H1 (cell line): ENCODE data around the gene FRMD3. TPM values are rescaled to one million over a fixed set of nuclear protein-coding genes. Genes with fewer than 3 reads are reported as not detected.

ENCODE experiments used
- CTCF ChIA-PET: fragments of 300-600 bp; sonication (Branson Sonifier 250); formaldehyde crosslinking; loops from one replicate; lab custom pipeline; 2021; ENCODE audit not compliant: partially characterized antibody; lab: Charles Lee
- POLR2A ChIA-PET: fragments of 300-600 bp; sonication (Branson Sonifier 250); formaldehyde crosslinking; loops from one replicate; lab custom pipeline; 2021; ENCODE audit warnings: inconsistent platforms; ENCODE audit not compliant: partially characterized antibody; lab: Charles Lee
- DNase-seq, 2 experiments: peaks; one replicate each; pipeline versions ENCODE4 v3.0.0 to v3.0.0-alpha.2; 2010 to 2022; ENCODE audit warnings: low spot score in 2 of 2, low read depth in 1 of 2, mixed read lengths in 1 of 2
- FAIRE-seq: peaks from 2 replicates; lab custom pipeline; 2011; peaks lifted over from hg19 to GRCh38; lab: Jason Lieb, UNC
- H2AFZ ChIP-seq: 2 replicates; pipeline ENCODE4 v1.8.1; 2012; ENCODE audit warnings: low read length, inconsistent platforms
- H2AK5ac ChIP-seq: 2 replicates; pipeline ENCODE4 v1.6.1; 2013; ENCODE audit warnings: low read depth, low read length
- H2BK120ac ChIP-seq: replicated peaks from 2 replicates; pipeline ENCODE3; 2013; ENCODE audit warnings: low read depth, low read length, inconsistent platforms
- H2BK12ac ChIP-seq: 2 replicates; pipeline ENCODE4 v1.6.1; 2013; ENCODE audit warnings: low read depth, low read length
- H2BK15ac ChIP-seq: 2 replicates; pipeline ENCODE4 v1.6.1; 2013; ENCODE audit warnings: low read length
- H2BK20ac ChIP-seq: 2 replicates; pipeline ENCODE4 v1.6.1; 2013; ENCODE audit warnings: low read length
- H2BK5ac ChIP-seq: 2 replicates; pipeline ENCODE4 v1.6.1; 2013; ENCODE audit warnings: low read depth, low read length
- H3K14ac ChIP-seq: 2 replicates; pipeline ENCODE4 v1.6.1; 2013; ENCODE audit warnings: inconsistent platforms; ENCODE audit not compliant: insufficient read length
- H3K18ac ChIP-seq: 2 replicates; pipeline ENCODE4 v1.6.1; 2013; ENCODE audit warnings: low read length; ENCODE audit errors: extremely low read depth
- H3K23ac ChIP-seq: 2 replicates; pipeline ENCODE4 v1.6.1; 2013; ENCODE audit warnings: inconsistent platforms; ENCODE audit not compliant: insufficient read length
- H3K23me2 ChIP-seq: 2 replicates; pipeline ENCODE4 v1.6.1; 2013; ENCODE audit warnings: low read depth, low read length
- H3K27ac ChIP-seq: 2 replicates; pipeline ENCODE4 v1.6.1; 2011; ENCODE audit warnings: low read depth, low read length, inconsistent platforms
- H3K27me3 ChIP-seq, 4 experiments: replicated peaks in 1 of 4; 1 replicate in 1 of 4; 2 replicates in 3 of 4; pipeline versions ENCODE4 v1.6.1 to v1.8.1; 2011 to 2013; ENCODE audit warnings: low read length in 3 of 4, mild to moderate bottlenecking in 3 of 4, inconsistent platforms in 2 of 4, mixed read lengths in 2 of 4, moderate library complexity in 1 of 4; ENCODE audit not compliant: control insufficient read depth in 3 of 4, insufficient read depth in 3 of 4; ENCODE audit errors: extremely low read depth in 1 of 4
- H3K36me3 ChIP-seq, 4 experiments: 2 replicates each; pipeline versions ENCODE4 v1.6.1 to v1.8.1; 2011 to 2013; ENCODE audit warnings: mild to moderate bottlenecking in 4 of 4, low read length in 3 of 4, moderate library complexity in 2 of 4, control low read depth in 1 of 4, inconsistent platforms in 1 of 4; ENCODE audit not compliant: insufficient read depth in 4 of 4, control insufficient read depth in 2 of 4
- H3K4ac ChIP-seq: replicated peaks from 2 replicates; pipeline ENCODE3; 2013; ENCODE audit warnings: low read length, low read depth, mixed read lengths, inconsistent platforms; ENCODE audit not compliant: insufficient read length
- H3K4me1 ChIP-seq, 4 experiments: replicated peaks in 1 of 4; 1 replicate in 1 of 4; 2 replicates in 3 of 4; pipeline versions ENCODE4 v1.6.1 to v1.8.1; 2011 to 2013; ENCODE audit warnings: low read length in 3 of 4, inconsistent platforms in 2 of 4, mixed read lengths in 1 of 4; ENCODE audit not compliant: insufficient read depth in 4 of 4, control insufficient read depth in 3 of 4
- H3K4me2 ChIP-seq, 2 experiments: 2 replicates each; pipeline versions ENCODE4 v1.6.1 to v1.8.1; 2011 to 2013; ENCODE audit warnings: low read depth in 2 of 2, low read length in 2 of 2, control low read depth in 1 of 2, inconsistent platforms in 1 of 2, mild to moderate bottlenecking in 1 of 2; ENCODE audit not compliant: insufficient read depth in 1 of 2
- H3K4me3 ChIP-seq, 4 experiments: fragments of 200-600, 300-600 bp in 1 of 4; sonication (generic), shearing (Covaris generic), sonication (Bioruptor Twin) in 1 of 4; 2 replicates each; pipeline versions ENCODE4 v1.5.1 to v1.8.1; 2011 to 2016; ENCODE audit warnings: low read length in 4 of 4, low read depth in 3 of 4, control low read depth in 2 of 4, inconsistent platforms in 2 of 4, mild to moderate bottlenecking in 2 of 4, mixed read lengths in 1 of 4, moderate library complexity in 1 of 4; ENCODE audit not compliant: insufficient read depth in 2 of 4; ENCODE audit errors: extremely low read depth in 1 of 4
- H3K56ac ChIP-seq: replicated peaks from 2 replicates; pipeline ENCODE3; 2013; ENCODE audit warnings: low read depth, mild to moderate bottlenecking, mixed read lengths, low read length, inconsistent platforms; ENCODE audit not compliant: insufficient read length
- H3K79me1 ChIP-seq: 2 replicates; pipeline ENCODE4 v1.6.1; 2013; ENCODE audit warnings: low read depth, low read length, control low read depth
- H3K79me2 ChIP-seq, 2 experiments: 2 replicates each; pipeline versions ENCODE4 v1.6.1 to v1.8.1; 2012 to 2013; ENCODE audit warnings: low read length in 2 of 2, mild to moderate bottlenecking in 2 of 2, inconsistent platforms in 1 of 2; ENCODE audit not compliant: insufficient read depth in 2 of 2, control insufficient read depth in 1 of 2
- H3K9ac ChIP-seq, 4 experiments: replicated peaks in 1 of 4; 1 replicate in 1 of 4; 2 replicates in 3 of 4; pipeline versions ENCODE4 v1.6.1 to v1.8.1; 2011 to 2013; ENCODE audit warnings: low read depth in 3 of 4, low read length in 3 of 4, control low read depth in 2 of 4, mild to moderate bottlenecking in 2 of 4, moderate library complexity in 2 of 4, inconsistent platforms in 1 of 4; ENCODE audit errors: extremely low read depth in 1 of 4
- H3K9me3 ChIP-seq, 2 experiments: 2 replicates each; pipeline versions ENCODE4 v1.6.1 to v1.8.1; 2012 to 2013; ENCODE audit warnings: mild to moderate bottlenecking in 2 of 2, moderate library complexity in 2 of 2, control low read depth in 1 of 2, inconsistent platforms in 1 of 2, low read depth in 1 of 2, low read length in 1 of 2, mixed read lengths in 1 of 2; ENCODE audit not compliant: insufficient read depth in 2 of 2
- H4K20me1 ChIP-seq, 2 experiments: replicated peaks in 1 of 2; 2 replicates each; pipeline versions ENCODE3 to v1.8.1; 2011 to 2013; ENCODE audit warnings: inconsistent platforms in 2 of 2, low read length in 2 of 2, mild to moderate bottlenecking in 1 of 2; ENCODE audit not compliant: insufficient read depth in 2 of 2, control insufficient read depth in 1 of 2
- H4K5ac ChIP-seq: 2 replicates; pipeline ENCODE4 v1.6.1; 2013; ENCODE audit warnings: low read length, low read depth, mixed read lengths, inconsistent platforms; ENCODE audit not compliant: insufficient read length
- H4K8ac ChIP-seq: 2 replicates; pipeline ENCODE4 v1.8.0; 2013; ENCODE audit warnings: mild to moderate bottlenecking, moderate library complexity, low read length, inconsistent platforms; ENCODE audit not compliant: insufficient read depth; ENCODE audit errors: extremely low read depth
- H4K91ac ChIP-seq: replicated peaks from 2 replicates; pipeline ENCODE3; 2013; ENCODE audit warnings: low read length, mixed read lengths, inconsistent platforms; ENCODE audit not compliant: insufficient read length
- ASH2L ChIP-seq: fragments of 200-600, 300-600 bp; sonication (generic); IDR thresholded peaks from one replicate; pipeline ENCODE4 v1.7.1; 2017; ENCODE audit warnings: low read length
- BACH1 ChIP-seq: IDR thresholded peaks from 2 replicates; pipeline ENCODE4 v1.6.1; 2012; ENCODE audit warnings: low read length, improper control_type of control experiment
- BCL11A ChIP-seq, 2 experiments: IDR thresholded peaks; one replicate each; pipeline ENCODE4 v1.6.1; 2011; ENCODE audit warnings: low read depth in 2 of 2, low read length in 2 of 2, mild to moderate bottlenecking in 2 of 2
- CEBPB ChIP-seq: IDR thresholded peaks from 2 replicates; pipeline ENCODE4 v1.6.1; 2012; ENCODE audit warnings: low read depth, low read length
- CHD1 ChIP-seq: IDR thresholded peaks from 2 replicates; pipeline ENCODE4 v1.6.1; 2012; ENCODE audit warnings: low read depth, low read length, improper control_type of control experiment
- CHD2 ChIP-seq: IDR thresholded peaks from 2 replicates; pipeline ENCODE4 v1.6.1; 2012; ENCODE audit warnings: low read length, improper control_type of control experiment
- CREB1 ChIP-seq: IDR thresholded peaks from 2 replicates; pipeline ENCODE4 v1.6.1; 2012; ENCODE audit warnings: inconsistent platforms
- EP300 ChIP-seq, 2 experiments: IDR thresholded peaks; 1 replicate in 1 of 2; 2 replicates in 1 of 2; pipeline ENCODE4 v1.6.1; 2011 to 2012; ENCODE audit warnings: low read depth in 2 of 2, low read length in 2 of 2, mild to moderate bottlenecking in 2 of 2, borderline replicate concordance in 1 of 2, inconsistent platforms in 1 of 2, moderate library complexity in 1 of 2
- HDAC2 ChIP-seq, 2 experiments: fragments of 300-600 bp in 1 of 2; sonication (generic) in 1 of 2; IDR thresholded peaks; 2 replicates each; pipeline ENCODE4 v1.6.1; 2011 to 2012; ENCODE audit warnings: low read depth in 2 of 2, low read length in 2 of 2, mild to moderate bottlenecking in 2 of 2, moderate library complexity in 2 of 2, borderline replicate concordance in 1 of 2, inconsistent platforms in 1 of 2
- JUND ChIP-seq: IDR thresholded peaks from 2 replicates; pipeline ENCODE4 v1.6.1; 2011; ENCODE audit warnings: mild to moderate bottlenecking, improper control_type of control experiment, low read length
- PHF8 ChIP-seq: fragments of 200-600 bp; sonication (generic); conservative IDR thresholded peaks from 2 replicates; pipeline ENCODE4 v1.7.1; 2012; ENCODE audit warnings: low read depth, mild to moderate bottlenecking, inconsistent platforms, low read length, moderate library complexity
- POLR2AphosphoS5 ChIP-seq: IDR thresholded peaks from 2 replicates; pipeline ENCODE4 v1.6.1; 2011; ENCODE audit warnings: low read depth, low read length
- RNF2 ChIP-seq: fragments of 200-900, 300-1000 bp; sonication (generic); IDR thresholded peaks from 2 replicates; pipeline ENCODE4 v1.7.1; 2016; ENCODE audit warnings: borderline replicate concordance, low read depth, mild to moderate bottlenecking, antibody characterized with exemption, low read length; ENCODE audit not compliant: poor library complexity, severe bottlenecking; ENCODE audit errors: missing control alignments
- SUZ12 ChIP-seq: fragments of 200-600 bp; sonication (generic); IDR thresholded peaks from 2 replicates; pipeline ENCODE4 v1.6.1; 2012; ENCODE audit warnings: mild to moderate bottlenecking, inconsistent platforms, low read length, moderate library complexity, mixed read lengths
- TEAD4 ChIP-seq: IDR thresholded peaks from 2 replicates; pipeline ENCODE4 v1.6.1; 2012; ENCODE audit warnings: low read depth, low read length, inconsistent platforms, mixed read lengths
- WGBS, 2 experiments: shearing (Covaris generic) in 1 of 2; methylation state at CpG; one replicate each; pipeline versions ENCODE4 v1.1.6 to v1.1.7; 2013 to 2015; ENCODE audit warnings: low lambda C conversion rate in 2 of 2, mixed read lengths in 2 of 2, inconsistent platforms in 1 of 2, low coverage in 1 of 2, missing lambda C conversion rate in 1 of 2; ENCODE audit not compliant: insufficient replicate concordance in 2 of 2, insufficient coverage in 1 of 2, insufficient read length in 1 of 2; ENCODE audit errors: extremely low coverage in 1 of 2, missing lambda C conversion rate in 1 of 2; 5-methylcytosine and 5-hydroxymethylcytosine counted together
- polyA plus RNA-seq, 7 experiments: library from polyadenylated mRNA; depleted of rRNA in 3 of 7; stranded (reverse) in 5 of 7; unstranded in 2 of 7; fragments of >200 nt in 5 of 7; fragments of 200-250 nt in 2 of 7; gene quantifications; 1 replicate in 5 of 7; 2 replicates in 1 of 7; 4 replicates in 1 of 7; pipeline versions ENCODE4 v1.2.1 to v1.2.3, GENCODE V29; 2011 to 2013; ENCODE audit warnings: missing spikeins in 2 of 7, mixed read lengths in 2 of 7
- total RNA-seq: library from RNA; stranded (reverse); fragmentation: NEBNext Ultra II Directional; extraction: Animal tissue kit (Norgen Biotek cat#: 25700); gene quantifications from 2 replicates; pipeline ENCODE4 v1.2.1, GENCODE V29; 2021

FRMD3 gene
- total and polyA plus RNA-seq, 2 of the 8 experiments (the other 6 are each of a cell fraction or from before 2014, with no cell fraction given), result 0.15 to 1.4 TPM

DNA sequence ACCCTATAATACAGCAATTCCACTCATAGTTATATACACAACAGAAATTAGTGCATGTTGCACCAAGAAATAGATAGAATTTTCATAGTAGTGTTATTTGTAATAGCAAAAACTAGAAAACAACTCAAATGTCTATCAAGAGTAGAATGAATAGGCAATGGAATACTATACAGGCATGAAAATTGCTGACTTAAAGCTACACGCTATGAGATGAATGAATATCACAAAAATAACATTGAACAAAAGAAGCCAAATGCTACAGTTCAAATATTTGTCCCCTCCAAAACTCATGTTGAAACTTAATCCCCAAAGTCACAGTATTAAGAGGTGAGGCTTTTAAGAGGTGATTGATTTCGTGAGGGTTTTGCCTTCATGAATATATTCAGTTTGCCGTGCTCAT is 215.1 kb downstream of the FRMD3 start:
- Histone ChIP-seq H4K5ac (no peak overlapping the region), H2BK20ac (no peak overlapping the region), H3K79me1 (no peaks in the 10 kb centered on the region), H3K9ac (no peak overlapping the region), H3K4me1 (no peaks in the 10 kb centered on the region), H3K4me3 (no peak overlapping the region), H2AFZ (no peak overlapping the region), H3K36me3 (no peaks in the 10 kb centered on the region), H3K18ac (no peak overlapping the region), H3K14ac (no peak overlapping the region), H3K23me2 (no peaks in the 10 kb centered on the region), H2BK15ac (no peak overlapping the region), H3K27ac (no peak overlapping the region), H2BK120ac (no peak overlapping the region), H3K79me2 (no peaks in the 10 kb centered on the region), H4K20me1 (no peaks in the 10 kb centered on the region), H2BK12ac (no peak overlapping the region), H3K4ac (no peak overlapping the region), H3K23ac (no peak overlapping the region), H4K91ac (no peak overlapping the region), H3K27me3 (no peaks in the 10 kb centered on the region), H2AK5ac (no peak overlapping the region), H4K8ac (no peak overlapping the region), H3K4me2 (no peak overlapping the region), H3K9me3 (0 out of 4 replicates have a peak, but pooled peaks cover 0 to 6% of the 10 kb centered on the region in 2 experiments), H3K56ac (no peak overlapping the region), H2BK5ac (no peak overlapping the region)
- no peak for DNase-seq
- no peak for FAIRE-seq
- POLR2A ChIA-PET, result no interaction called here
- 90% methylated on average over 3 of the region's 3 CpGs; no CpG with 5 or more reads in 1 of the 2 experiments for WGBS, 2 experiments
- CTCF ChIA-PET, result interaction anchor here (1.1 to 2.9 kb wide), 4 partner anchors 8 to 274 kb away, joined by 4 to 15 read pairs (median 5); no protein-coding TSS in a partner anchor
- TF ChIP-seq BACH1 (no peak), TEAD4 (no peak), BCL11A (IDR thresholded peaks at IDR 0.05; ENCODE audit: low read depth in 2 of 2, low read length in 2 of 2) (no peak), POLR2AphosphoS5 (no peak), JUND (no peak), PHF8 (no peak), SUZ12 (no peak), ASH2L (no peak), EP300 (IDR thresholded peaks at IDR 0.05; ENCODE audit: borderline replicate concordance in 1 of 2, low read depth in 2 of 2, low read length in 2 of 2) (no peak), CHD2 (no peak), RNF2 (no peak), CEBPB (no peak), HDAC2 (IDR thresholded peaks at IDR 0.05; ENCODE audit: borderline replicate concordance in 1 of 2, low read depth in 2 of 2, low read length in 2 of 2) (no peak), CREB1 (no peak), CHD1 (no peak)
